GM21529 (cell line): ENCODE measurements around the gene EIF3J.

Source experiments
- ATAC-seq: cut with Tn5 transposase; IDR thresholded peaks from one replicate; pipeline ENCODE4 v1.9.1; 2021; ENCODE audit not compliant: unreplicated experiment

Gene EIF3J

GRCh38 chr15:44593042-44593736 lies 56.2 kb downstream of the EIF3J start:
- ATAC-seq = no peak

GRCh38 chr15:44595246-44595645 lies 58.3 kb downstream of the EIF3J start:
- ATAC-seq = no peak

GRCh38 chr15:44595656-44596510 lies 58.9 kb downstream of the EIF3J start:
- no peak for ATAC-seq

- ATAC-seq = no peak
These were observed 59.6 kb downstream of the EIF3J start for GRCh38 chr15:44596511-44597010.

GRCh38 chr15:44598066-44598465 lies 61.1 kb downstream of the EIF3J start:
- no peak for ATAC-seq

GRCh38 chr15:44598892-44599291 lies 61.9 kb downstream of the EIF3J start:
- no peak for ATAC-seq

GRCh38 chr15:44603126-44603525 lies 66.2 kb downstream of the EIF3J start:
- no peak for ATAC-seq

GRCh38 chr15:44606740-44607139 lies 69.8 kb downstream of the EIF3J start:
- ATAC-seq = no peak
